Measurements from ENCODE around the gene LENG8.

DNA sequence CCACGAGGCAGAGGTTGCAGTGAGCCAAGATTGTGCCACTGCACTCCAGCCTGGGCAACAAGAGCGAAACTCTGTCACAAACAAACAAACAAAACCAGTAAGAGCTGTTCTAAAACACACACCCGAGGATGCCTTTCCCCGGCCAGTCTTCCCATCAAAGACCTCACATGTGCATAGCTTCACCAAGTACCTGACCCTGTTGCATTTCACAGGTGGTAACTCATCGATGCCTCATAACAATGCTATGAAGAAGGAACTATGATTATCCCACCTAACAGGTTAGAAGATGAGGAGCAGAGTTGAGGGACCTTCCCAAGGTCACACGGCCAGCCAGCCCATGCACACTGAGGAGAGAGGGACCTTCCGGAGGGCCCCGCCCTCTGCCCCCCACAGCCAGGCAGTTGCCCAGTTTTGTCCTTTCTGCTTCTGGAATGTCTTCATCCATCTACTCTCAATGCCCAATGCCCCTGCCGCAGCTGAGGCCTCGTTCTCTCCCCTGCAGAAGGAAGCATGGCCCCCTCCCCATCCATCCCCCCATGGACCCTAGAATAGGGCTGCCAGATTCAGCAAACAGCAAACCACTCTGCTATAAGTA, 16.8 kb upstream of the LENG8 start:
- TF ChIP-seq POLR2A (IDR thresholded peaks at IDR 0.05; ENCODE audit: low read depth, low read length) (no peak), POLR2AphosphoS5 (IDR thresholded peaks at IDR 0.05; ENCODE audit: low read depth, low read length) (no peak), TAF1 (IDR thresholded peaks at IDR 0.05; ENCODE audit: borderline replicate concordance, low read depth, low read length) (no peak)
